Neural cell (in vitro differentiated cells): Measurements from ENCODE around the gene MAD1L1.

ENCODE experiments used
- POLR2AphosphoS5 ChIP-seq: IDR thresholded peaks from 2 replicates; pipeline ENCODE4 v1.6.1; 2012
- TF ChIP-seq, protein P1 (sequence below): fragments of 450-650 bp; IDR thresholded peaks from 2 replicates; pipeline ENCODE4 v1.5.1; 2014; ENCODE audit warnings: antibody characterized with exemption, mild to moderate bottlenecking, moderate library complexity; ENCODE audit not compliant: poor library complexity, severe bottlenecking

DNA sequence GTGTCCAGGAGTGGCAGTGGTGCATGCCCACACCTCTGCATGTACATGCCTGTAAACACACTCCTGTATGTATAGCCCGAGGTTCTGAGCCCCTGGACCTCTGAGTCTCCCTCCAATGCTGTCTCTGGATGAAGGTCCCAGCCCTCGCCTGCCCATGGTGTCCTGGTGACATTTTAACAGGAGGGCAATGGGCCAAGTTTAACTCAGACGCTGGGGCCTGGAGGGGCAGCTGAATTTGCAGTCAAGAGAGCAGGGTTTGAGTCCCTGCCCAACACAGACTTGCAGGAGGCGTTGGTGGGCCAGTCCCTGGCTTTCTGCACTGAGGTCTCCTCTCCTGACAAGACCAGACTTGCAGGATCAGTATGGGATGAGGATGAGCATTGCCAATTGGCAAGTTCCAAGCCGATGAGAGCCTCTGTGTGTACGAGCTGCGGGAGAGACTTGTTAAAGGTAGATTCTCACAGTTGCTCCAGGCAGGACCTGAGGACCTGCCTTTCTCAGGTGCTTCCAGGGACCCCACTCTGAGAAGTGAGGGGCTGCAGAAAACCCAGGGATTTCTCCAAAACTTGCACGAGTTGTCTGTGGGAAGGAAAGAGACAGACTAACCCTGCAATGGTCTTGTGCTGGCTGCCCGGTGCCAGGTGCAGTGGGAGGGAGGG, 420.8 kb downstream of the MAD1L1 start:
- TF ChIP-seq POLR2AphosphoS5: no peak
- TF ChIP-seq, protein P1, sequence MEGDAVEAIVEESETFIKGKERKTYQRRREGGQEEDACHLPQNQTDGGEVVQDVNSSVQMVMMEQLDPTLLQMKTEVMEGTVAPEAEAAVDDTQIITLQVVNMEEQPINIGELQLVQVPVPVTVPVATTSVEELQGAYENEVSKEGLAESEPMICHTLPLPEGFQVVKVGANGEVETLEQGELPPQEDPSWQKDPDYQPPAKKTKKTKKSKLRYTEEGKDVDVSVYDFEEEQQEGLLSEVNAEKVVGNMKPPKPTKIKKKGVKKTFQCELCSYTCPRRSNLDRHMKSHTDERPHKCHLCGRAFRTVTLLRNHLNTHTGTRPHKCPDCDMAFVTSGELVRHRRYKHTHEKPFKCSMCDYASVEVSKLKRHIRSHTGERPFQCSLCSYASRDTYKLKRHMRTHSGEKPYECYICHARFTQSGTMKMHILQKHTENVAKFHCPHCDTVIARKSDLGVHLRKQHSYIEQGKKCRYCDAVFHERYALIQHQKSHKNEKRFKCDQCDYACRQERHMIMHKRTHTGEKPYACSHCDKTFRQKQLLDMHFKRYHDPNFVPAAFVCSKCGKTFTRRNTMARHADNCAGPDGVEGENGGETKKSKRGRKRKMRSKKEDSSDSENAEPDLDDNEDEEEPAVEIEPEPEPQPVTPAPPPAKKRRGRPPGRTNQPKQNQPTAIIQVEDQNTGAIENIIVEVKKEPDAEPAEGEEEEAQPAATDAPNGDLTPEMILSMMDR: no peak
